GM12878 (cell line): Measurements from ENCODE around the gene HMCES. TPM values are rescaled to one million over a fixed set of nuclear protein-coding genes. Genes with fewer than 3 reads are reported as not detected.

Experiments used
- BCL11A ChIP-seq: IDR thresholded peaks from 2 replicates; pipeline ENCODE4 v1.6.1; 2011; ENCODE audit warnings: low read depth, low read length
- BMI1 ChIP-seq: fragments of 450-650 bp; IDR thresholded peaks from 2 replicates; pipeline ENCODE4 v1.6.1; 2016; ENCODE audit warnings: mild to moderate bottlenecking, moderate library complexity, borderline replicate concordance
- CBX3 ChIP-seq: fragments of 200-600 bp; sonication (generic); IDR thresholded peaks from 2 replicates; pipeline ENCODE4 v1.6.1; 2016; ENCODE audit warnings: low read depth, borderline replicate concordance
- E2F8 ChIP-seq: fragments of 450-650 bp; IDR thresholded peaks from 2 replicates; pipeline ENCODE4 v1.6.1; 2018; ENCODE audit warnings: mild to moderate bottlenecking, low read depth, moderate library complexity; ENCODE audit not compliant: partially characterized antibody
- HDGF ChIP-seq: fragments of 450-650 bp; IDR thresholded peaks from 2 replicates; pipeline ENCODE4 v1.6.1; 2016; ENCODE audit warnings: antibody characterized with exemption
- JUNB ChIP-seq: IDR thresholded peaks from 2 replicates; pipeline ENCODE4 v1.6.1; 2016; ENCODE audit warnings: antibody characterized with exemption, mild to moderate bottlenecking
- MAX ChIP-seq: IDR thresholded peaks from 2 replicates; pipeline ENCODE4 v1.6.1; 2012; ENCODE audit warnings: low read depth, low read length, improper control_type of control experiment
- MEF2A ChIP-seq: IDR thresholded peaks from 2 replicates; pipeline ENCODE4 v1.6.1; 2011; ENCODE audit warnings: low read depth, mild to moderate bottlenecking, low read length, moderate library complexity; ENCODE audit not compliant: insufficient read depth
- NFXL1 ChIP-seq: fragments of 450-650 bp; IDR thresholded peaks from 2 replicates; pipeline ENCODE4 v1.6.1; 2017; ENCODE audit warnings: antibody characterized with exemption, mild to moderate bottlenecking, borderline replicate concordance
- NR2C1 ChIP-seq: fragments of 450-650 bp; IDR thresholded peaks from 2 replicates; pipeline ENCODE4 v1.6.1; 2017; ENCODE audit warnings: antibody characterized with exemption, mild to moderate bottlenecking, moderate library complexity
- NR2F1 ChIP-seq: fragments of 450-650 bp; conservative IDR thresholded peaks from 2 replicates; pipeline ENCODE4 v1.6.1; 2017; ENCODE audit warnings: mild to moderate bottlenecking
- RAD51 ChIP-seq: fragments of 450-650 bp; IDR thresholded peaks from 2 replicates; pipeline ENCODE4 v1.6.1; 2016; ENCODE audit warnings: moderate library complexity, mild to moderate bottlenecking, inconsistent platforms
- SREBF1 ChIP-seq: IDR thresholded peaks from 2 replicates; pipeline ENCODE4 v1.6.1; 2012; ENCODE audit warnings: mild to moderate bottlenecking, low read length
- SREBF2 ChIP-seq: IDR thresholded peaks from 2 replicates; pipeline ENCODE4 v1.6.1; 2012; ENCODE audit warnings: mild to moderate bottlenecking, low read length
- SRF ChIP-seq, 2 experiments: IDR thresholded peaks; 2 replicates each; pipeline ENCODE4 v1.6.1; 2011; ENCODE audit warnings: low read depth in 2 of 2, low read length in 2 of 2, mild to moderate bottlenecking in 1 of 2, moderate library complexity in 1 of 2
- SUZ12 ChIP-seq: fragments of 200-600 bp; sonication (generic); IDR thresholded peaks from one replicate; pipeline ENCODE4 v1.6.1; 2018; ENCODE audit warnings: antibody characterized with exemption, mild to moderate bottlenecking; ENCODE audit not compliant: unreplicated experiment
- TCF7 ChIP-seq: IDR thresholded peaks from 2 replicates; pipeline ENCODE4 v1.6.1; 2014; ENCODE audit warnings: antibody characterized with exemption, borderline replicate concordance
- WRNIP1 ChIP-seq: IDR thresholded peaks from 2 replicates; pipeline ENCODE4 v1.6.1; 2011; ENCODE audit warnings: low read depth, low read length, improper control_type of control experiment, borderline replicate concordance
- YY1 ChIP-seq: IDR thresholded peaks from 2 replicates; pipeline ENCODE4 v1.6.1; 2011; ENCODE audit warnings: low read depth, mild to moderate bottlenecking, low read length
- polyA plus RNA-seq, 11 experiments: library from polyadenylated mRNA; depleted of rRNA in 4 of 11; unstranded in 6 of 11; stranded (reverse) in 5 of 11; fragments of >200 nt; fragmentation: Nextera tagmentation in 4 of 11; fragmentation: Illumina TruSeq in 1 of 11; extraction: Ambion mirVana in 4 of 11; extraction: Trizol in 1 of 11; gene quantifications; 1 replicate in 1 of 11; 2 replicates in 10 of 11; pipeline versions ENCODE4 v1.2.1 to v1.2.3, GENCODE V29; 2011 to 2016; ENCODE audit warnings: inconsistent platforms in 2 of 11, missing spikeins in 2 of 11, low read depth in 1 of 11
- total RNA-seq, 4 experiments: library from RNA; depleted of rRNA in 3 of 4; stranded (reverse); fragments of >200 nt in 3 of 4; fragmentation: Illumina TruSeq in 1 of 4; extraction: Trizol in 1 of 4; gene quantifications; 2 replicates each; pipeline versions ENCODE4 v1.2.1 to v1.2.3, GENCODE V29; 2013 to 2021
- TF ChIP-seq, protein P1 (sequence below): IDR thresholded peaks from 2 replicates; pipeline ENCODE4 v1.6.1; 2012; ENCODE audit warnings: low read depth, low read length, improper control_type of control experiment
- TF ChIP-seq, protein P2 (sequence below): fragments of 450-650 bp; IDR thresholded peaks from 2 replicates; pipeline ENCODE4 v1.6.1; 2014; ENCODE audit warnings: mild to moderate bottlenecking
- TF ChIP-seq, protein P3 (sequence below), 3 experiments: IDR thresholded peaks in 2 of 3; conservative IDR thresholded peaks in 1 of 3; 2 replicates each; pipeline ENCODE4 v1.5.1; 2011; ENCODE audit warnings: low read depth in 3 of 3, low read length in 3 of 3, mild to moderate bottlenecking in 3 of 3, control low read depth in 2 of 3, moderate library complexity in 2 of 3, inconsistent platforms in 1 of 3, mixed read lengths in 1 of 3; ENCODE audit not compliant: control insufficient read depth in 2 of 3, insufficient read depth in 1 of 3; ENCODE audit errors: extremely low read depth in 1 of 3
- TF ChIP-seq, protein P4 (sequence below): fragments of 150-350 bp; IDR thresholded peaks from 2 replicates; pipeline ENCODE4 v1.6.1; 2014; ENCODE audit warnings: mild to moderate bottlenecking, low read depth, low read length

HMCES gene
- total and polyA plus RNA-seq, 10 of the 15 experiments (the other 5 are each of a cell fraction or from before 2014, with no cell fraction given), result 12.4 to 49.8 (median 27.0) TPM

- TF ChIP-seq BMI1, result peak; percentile 94
- TF ChIP-seq JUNB, result peak; percentile 97
- TF ChIP-seq NR2F1, result peak; percentile 71
- TF ChIP-seq SREBF2, result no peak
- TF ChIP-seq, protein P1, sequence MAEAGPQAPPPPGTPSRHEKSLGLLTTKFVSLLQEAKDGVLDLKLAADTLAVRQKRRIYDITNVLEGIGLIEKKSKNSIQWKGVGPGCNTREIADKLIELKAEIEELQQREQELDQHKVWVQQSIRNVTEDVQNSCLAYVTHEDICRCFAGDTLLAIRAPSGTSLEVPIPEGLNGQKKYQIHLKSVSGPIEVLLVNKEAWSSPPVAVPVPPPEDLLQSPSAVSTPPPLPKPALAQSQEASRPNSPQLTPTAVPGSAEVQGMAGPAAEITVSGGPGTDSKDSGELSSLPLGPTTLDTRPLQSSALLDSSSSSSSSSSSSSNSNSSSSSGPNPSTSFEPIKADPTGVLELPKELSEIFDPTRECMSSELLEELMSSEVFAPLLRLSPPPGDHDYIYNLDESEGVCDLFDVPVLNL, result no peak
- 0 out of 4 replicates have a peak, but pooled peaks of 1 of the 2 experiments have one; percentile 21 for TF ChIP-seq SRF (IDR thresholded peaks at IDR 0.05; ENCODE audit: low read depth in 2 of 2, low read length in 2 of 2)
- TF ChIP-seq BCL11A, result peak; percentile 92
- TF ChIP-seq NR2C1, result no peak
- no peak for TF ChIP-seq RAD51
- peak; percentile 90 for TF ChIP-seq TCF7
- peak; percentile 89 for TF ChIP-seq MEF2A
- no peak for TF ChIP-seq HDGF
- TF ChIP-seq, protein P2, sequence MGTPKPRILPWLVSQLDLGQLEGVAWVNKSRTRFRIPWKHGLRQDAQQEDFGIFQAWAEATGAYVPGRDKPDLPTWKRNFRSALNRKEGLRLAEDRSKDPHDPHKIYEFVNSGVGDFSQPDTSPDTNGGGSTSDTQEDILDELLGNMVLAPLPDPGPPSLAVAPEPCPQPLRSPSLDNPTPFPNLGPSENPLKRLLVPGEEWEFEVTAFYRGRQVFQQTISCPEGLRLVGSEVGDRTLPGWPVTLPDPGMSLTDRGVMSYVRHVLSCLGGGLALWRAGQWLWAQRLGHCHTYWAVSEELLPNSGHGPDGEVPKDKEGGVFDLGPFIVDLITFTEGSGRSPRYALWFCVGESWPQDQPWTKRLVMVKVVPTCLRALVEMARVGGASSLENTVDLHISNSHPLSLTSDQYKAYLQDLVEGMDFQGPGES, result no peak
- no peak for TF ChIP-seq NFXL1
- TF ChIP-seq YY1, result no peak
- TF ChIP-seq, protein P3, sequence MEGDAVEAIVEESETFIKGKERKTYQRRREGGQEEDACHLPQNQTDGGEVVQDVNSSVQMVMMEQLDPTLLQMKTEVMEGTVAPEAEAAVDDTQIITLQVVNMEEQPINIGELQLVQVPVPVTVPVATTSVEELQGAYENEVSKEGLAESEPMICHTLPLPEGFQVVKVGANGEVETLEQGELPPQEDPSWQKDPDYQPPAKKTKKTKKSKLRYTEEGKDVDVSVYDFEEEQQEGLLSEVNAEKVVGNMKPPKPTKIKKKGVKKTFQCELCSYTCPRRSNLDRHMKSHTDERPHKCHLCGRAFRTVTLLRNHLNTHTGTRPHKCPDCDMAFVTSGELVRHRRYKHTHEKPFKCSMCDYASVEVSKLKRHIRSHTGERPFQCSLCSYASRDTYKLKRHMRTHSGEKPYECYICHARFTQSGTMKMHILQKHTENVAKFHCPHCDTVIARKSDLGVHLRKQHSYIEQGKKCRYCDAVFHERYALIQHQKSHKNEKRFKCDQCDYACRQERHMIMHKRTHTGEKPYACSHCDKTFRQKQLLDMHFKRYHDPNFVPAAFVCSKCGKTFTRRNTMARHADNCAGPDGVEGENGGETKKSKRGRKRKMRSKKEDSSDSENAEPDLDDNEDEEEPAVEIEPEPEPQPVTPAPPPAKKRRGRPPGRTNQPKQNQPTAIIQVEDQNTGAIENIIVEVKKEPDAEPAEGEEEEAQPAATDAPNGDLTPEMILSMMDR (IDR thresholded peaks at IDR 0.05 in 2 of 3, conservative IDR thresholded peaks at IDR 0.05 in 1 of 3; ENCODE audit: control insufficient read depth in 2 of 3, extremely low read depth in 1 of 3, insufficient read depth in 1 of 3, low read depth in 3 of 3, low read length in 3 of 3), result peak in 1 of 3 experiments; percentile 27; a peak in 1 of 6 replicates
- no peak for TF ChIP-seq MAX
- TF ChIP-seq SREBF1, result no peak
- TF ChIP-seq SUZ12, result no peak
- no peak for TF ChIP-seq WRNIP1
- TF ChIP-seq, protein P4, sequence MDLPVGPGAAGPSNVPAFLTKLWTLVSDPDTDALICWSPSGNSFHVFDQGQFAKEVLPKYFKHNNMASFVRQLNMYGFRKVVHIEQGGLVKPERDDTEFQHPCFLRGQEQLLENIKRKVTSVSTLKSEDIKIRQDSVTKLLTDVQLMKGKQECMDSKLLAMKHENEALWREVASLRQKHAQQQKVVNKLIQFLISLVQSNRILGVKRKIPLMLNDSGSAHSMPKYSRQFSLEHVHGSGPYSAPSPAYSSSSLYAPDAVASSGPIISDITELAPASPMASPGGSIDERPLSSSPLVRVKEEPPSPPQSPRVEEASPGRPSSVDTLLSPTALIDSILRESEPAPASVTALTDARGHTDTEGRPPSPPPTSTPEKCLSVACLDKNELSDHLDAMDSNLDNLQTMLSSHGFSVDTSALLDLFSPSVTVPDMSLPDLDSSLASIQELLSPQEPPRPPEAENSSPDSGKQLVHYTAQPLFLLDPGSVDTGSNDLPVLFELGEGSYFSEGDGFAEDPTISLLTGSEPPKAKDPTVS, result peak; percentile 78; the same call in 1 of the 2 replicates
- peak; percentile 70 for TF ChIP-seq E2F8
- TF ChIP-seq CBX3, result no peak
Observed at GRCh38 chr3:129282727-129283327, 4.2 kb downstream of the HMCES start (continued).
